Choroid plexus epithelial cell (primary cell): ENCODE data around the gene GRIN3B.

Experiments
- DNase-seq: peaks from one replicate; pipeline ENCODE4 v3.0.0-alpha.2; 2010; ENCODE audit warnings: low read depth
- H3K4me3 ChIP-seq: 2 replicates; pipeline ENCODE4 v1.5.1; 2011; ENCODE audit warnings: low read depth, mild to moderate bottlenecking, control low read depth, low read length, moderate library complexity
- TF ChIP-seq, protein P1 (sequence below): conservative IDR thresholded peaks from 2 replicates; pipeline ENCODE4 v1.5.1; 2011; ENCODE audit warnings: low read depth, mild to moderate bottlenecking, control low read depth, inconsistent platforms, low read length, moderate library complexity

GRIN3B gene

DNA sequence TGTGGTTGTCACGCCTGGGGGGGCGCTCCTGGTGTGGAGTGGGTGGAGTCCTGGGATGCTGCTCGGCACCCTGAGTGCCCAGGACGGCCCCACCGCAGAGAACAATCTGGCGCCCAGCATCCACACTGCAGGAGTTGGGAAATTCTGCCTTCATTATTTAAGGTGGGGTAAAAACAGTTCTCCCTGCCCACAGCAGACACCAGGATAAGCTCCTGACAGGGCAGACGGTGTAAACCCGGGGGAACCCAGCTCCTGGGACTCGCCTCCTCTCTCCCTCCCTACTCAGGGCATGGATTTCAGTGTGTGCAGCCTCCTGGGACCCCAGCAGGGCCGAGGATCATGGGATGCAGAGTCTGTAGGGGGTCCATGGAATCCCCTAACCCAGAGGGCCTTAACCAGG, 23.7 kb upstream of the GRIN3B start:
- no peak overlapping the region for H3K4me3 ChIP-seq
- TF ChIP-seq, protein P1, sequence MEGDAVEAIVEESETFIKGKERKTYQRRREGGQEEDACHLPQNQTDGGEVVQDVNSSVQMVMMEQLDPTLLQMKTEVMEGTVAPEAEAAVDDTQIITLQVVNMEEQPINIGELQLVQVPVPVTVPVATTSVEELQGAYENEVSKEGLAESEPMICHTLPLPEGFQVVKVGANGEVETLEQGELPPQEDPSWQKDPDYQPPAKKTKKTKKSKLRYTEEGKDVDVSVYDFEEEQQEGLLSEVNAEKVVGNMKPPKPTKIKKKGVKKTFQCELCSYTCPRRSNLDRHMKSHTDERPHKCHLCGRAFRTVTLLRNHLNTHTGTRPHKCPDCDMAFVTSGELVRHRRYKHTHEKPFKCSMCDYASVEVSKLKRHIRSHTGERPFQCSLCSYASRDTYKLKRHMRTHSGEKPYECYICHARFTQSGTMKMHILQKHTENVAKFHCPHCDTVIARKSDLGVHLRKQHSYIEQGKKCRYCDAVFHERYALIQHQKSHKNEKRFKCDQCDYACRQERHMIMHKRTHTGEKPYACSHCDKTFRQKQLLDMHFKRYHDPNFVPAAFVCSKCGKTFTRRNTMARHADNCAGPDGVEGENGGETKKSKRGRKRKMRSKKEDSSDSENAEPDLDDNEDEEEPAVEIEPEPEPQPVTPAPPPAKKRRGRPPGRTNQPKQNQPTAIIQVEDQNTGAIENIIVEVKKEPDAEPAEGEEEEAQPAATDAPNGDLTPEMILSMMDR = no peak
- DNase-seq = no peak

DNA sequence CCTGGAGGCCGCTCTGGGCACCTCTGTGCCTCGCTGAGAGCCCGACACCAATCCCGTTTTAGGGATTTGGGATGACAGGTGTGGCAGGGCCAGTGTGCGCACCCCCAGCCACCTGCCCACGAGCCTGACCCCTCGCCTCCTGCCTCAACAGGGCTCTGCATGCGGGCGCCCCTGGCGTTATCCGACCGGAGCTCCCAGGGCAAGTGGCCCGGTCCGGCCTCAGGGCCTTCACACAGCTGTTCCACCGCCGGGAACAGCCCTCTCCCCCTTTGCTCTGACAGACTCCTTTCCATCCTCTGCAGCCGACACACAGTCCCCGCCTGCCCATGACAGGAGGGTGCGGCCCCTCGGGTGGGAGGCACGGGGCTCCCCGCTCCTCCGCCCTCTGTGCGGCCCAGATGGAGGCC, 23.2 kb upstream of the GRIN3B start:
- H3K4me3 ChIP-seq = no peak overlapping the region
- TF ChIP-seq, protein P1 = no peak
- DNase-seq = no peak

DNA sequence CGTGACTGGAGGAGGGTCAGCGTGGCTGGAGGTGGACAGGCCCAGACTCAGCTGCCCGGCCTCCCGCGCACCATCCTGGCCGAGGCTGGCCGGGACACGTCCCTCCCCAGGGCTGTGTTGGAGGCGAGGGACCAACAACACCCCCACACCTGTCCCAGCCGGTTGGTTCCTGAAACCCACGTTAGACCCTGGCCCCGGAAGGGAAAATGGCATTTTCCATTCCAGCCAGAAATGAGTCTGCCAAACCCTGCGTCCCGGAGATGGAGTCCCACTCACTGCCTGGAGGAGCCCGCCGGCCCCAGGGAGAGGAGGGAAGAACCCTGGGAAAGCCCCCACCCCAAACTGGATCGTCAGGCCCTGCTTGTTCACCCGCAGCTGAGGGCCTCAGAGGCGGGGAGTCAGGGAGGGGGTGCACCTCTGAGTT, 20.9 kb upstream of the GRIN3B start:
- TF ChIP-seq, protein P1 = no peak
- H3K4me3 ChIP-seq = no peak overlapping the region
- no peak for DNase-seq

DNA sequence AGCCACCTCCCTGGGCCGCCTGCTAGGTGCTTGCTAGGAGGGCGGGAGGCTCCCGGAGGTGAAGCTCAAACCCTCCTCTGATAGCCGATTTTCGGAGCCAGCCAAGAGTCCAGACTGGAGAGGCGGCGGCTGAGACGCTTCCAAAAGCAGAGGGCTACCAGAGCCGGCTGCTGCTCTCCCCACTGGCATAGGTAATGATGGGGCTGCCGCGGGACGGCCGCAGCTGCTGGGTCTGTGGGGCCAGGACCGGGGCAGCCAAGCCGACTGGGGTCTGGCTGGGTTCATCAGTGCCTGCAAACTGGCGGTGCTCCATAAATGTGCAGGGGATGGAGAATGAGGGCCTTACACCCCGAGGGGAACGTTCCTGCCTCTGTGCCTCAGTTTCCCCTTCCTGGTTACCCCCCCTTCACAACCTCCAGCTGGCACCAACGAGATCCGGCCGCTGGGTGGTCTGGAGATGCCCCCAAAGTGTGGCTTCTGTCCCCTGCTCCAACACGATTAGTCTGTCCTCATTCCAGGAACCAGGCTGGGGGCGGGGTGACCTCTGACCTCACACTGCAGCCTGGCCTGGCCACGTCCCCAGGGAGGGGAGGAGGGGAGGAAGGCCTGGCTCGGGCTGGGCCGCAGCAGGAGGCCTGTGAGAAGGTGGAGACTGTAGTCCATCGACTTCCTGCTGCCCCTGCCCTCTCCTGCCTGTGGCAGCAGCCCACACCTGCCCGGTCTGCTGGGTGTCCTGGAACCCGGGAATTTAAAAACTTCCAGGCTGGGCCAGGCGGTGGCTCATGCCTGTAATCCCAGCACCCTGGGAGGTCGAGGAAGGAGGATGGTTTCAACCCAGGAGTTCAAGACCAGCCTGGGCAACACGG, 19.9 kb upstream of the GRIN3B start:
- H3K4me3 ChIP-seq = no peak overlapping the region
- TF ChIP-seq, protein P1 = no peak
- DNase-seq = peak; percentile 64

DNA sequence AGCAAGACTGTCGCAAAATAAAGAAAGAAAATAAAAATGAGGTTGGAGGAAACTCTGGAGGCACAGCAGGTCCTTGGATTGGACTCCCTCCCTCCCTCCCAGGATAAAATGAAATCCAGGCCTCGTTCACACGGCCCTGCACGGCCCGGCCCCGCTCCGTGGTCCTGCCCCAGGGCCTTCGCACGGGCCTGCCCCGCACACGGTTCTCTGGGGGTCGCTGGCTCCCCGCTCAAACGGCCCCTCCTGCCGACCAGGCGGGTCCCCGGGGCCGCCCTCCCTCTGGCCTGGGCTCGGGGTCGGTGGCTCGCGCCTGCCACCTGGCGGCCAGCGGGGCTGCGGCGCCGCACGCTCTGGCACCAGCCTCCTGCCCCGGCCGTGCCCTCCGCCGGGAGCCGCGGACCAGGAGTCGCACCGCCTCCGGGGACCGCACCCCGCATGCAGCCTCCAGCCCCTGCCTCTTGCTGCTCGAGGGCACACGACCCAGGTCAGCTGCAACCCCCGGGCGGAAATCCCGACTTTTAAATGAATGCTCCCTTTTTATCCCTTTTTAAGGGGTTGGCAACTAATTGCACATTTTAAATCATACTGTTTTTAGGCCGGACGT, 17.6 kb upstream of the GRIN3B start:
- peak overlapping the region; percentile 52 for H3K4me3 ChIP-seq
- TF ChIP-seq, protein P1 = peak; percentile 48
- peak; percentile 54 for DNase-seq

DNA sequence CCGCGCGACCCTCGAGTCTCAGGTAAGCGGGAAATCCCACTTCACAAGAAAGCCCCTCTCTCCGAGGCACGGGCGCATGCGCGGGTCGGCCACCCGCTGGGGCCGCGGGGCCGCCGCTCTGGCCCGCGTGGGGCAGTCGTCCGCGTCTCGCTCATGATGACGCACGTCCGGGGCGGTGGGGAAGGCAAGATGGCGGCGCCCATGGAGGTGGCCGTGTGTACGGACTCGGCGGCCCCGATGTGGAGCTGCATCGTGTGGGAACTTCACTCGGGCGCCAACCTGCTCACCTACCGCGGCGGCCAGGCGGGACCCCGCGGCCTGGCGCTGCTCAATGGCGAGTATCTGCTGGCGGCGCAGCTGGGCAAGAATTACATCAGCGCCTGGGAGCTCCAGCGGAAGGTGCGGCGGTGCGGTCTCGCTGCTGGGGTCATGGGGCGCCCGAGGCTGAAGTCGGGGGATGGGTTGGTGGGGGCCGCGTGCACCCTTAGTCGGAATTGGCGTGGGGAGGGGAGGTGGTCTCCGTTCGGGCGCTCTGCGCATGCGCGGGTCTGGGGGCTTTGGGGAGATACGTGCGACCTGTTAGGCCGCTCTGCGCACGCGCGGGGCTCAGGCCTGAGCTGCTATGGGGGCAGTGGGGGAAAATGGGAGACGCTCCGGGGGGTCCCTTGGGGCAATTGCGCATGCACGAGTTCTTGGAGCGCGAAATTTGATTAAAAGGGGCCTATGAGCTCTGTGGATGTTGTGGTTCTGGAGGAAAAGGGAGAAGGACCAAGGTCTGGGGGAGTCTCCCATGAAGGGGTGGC, 15.9 kb upstream of the GRIN3B start, which contains the start of gene WDR18:
WDR18 (plus strand) TSS at position 181 of the 803 bp plus-strand sequence; CDS start at position 190, 9 bp downstream.
- peak within 1 kb of the TSS; percentile 100 for H3K4me3 ChIP-seq
- peak; percentile 89 for DNase-seq
- TF ChIP-seq, protein P1 = no peak
